ENCODE results near the gene SMIM31.

Gene SMIM31

DNA sequence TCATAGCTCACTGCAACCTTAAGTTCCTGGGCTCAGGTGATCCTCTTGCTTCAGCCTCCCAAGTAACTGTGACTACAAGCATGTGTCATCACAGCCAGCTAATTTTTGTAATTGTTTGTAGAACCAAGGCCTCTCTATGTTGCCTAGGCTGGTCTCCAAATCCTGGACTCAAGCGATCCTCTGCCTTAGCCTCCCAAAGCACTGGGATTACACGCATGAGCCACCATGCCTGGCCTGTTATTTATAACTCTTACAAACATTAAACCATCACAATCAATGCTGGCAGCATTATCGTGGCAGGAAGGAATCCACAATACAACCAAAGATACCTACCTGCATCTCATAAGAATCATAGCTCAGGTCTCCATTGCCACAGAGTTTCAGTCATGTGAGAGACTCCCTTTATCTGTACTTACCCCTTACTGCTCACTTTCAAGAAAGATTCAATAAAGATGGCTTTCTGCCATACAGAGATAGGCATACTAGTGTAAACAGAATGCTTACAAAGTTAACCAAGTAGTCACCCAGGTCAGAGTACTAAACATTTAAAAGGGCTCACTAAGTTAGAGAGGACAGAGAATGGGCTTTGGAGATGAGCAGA is 48.5 kb downstream of the SMIM31 start:
- no peaks in the 10 kb centered on the region for H3K27me3 Mint-ChIP-seq
- no peaks in the 10 kb centered on the region for H3K9me3 Mint-ChIP-seq
- H3K27ac Mint-ChIP-seq, result no peak overlapping the region
- no peaks in the 10 kb centered on the region for H3K4me1 Mint-ChIP-seq (ENCODE audit: low read depth in 2 of 2)
- DNase-seq, result no peak
- H3K36me3 Mint-ChIP-seq (ENCODE audit: insufficient read depth), result no peaks in the 10 kb centered on the region
- no peak overlapping the region for H3K4me3 Mint-ChIP-seq
- no peak for ATAC-seq (replicated peaks)

DNA sequence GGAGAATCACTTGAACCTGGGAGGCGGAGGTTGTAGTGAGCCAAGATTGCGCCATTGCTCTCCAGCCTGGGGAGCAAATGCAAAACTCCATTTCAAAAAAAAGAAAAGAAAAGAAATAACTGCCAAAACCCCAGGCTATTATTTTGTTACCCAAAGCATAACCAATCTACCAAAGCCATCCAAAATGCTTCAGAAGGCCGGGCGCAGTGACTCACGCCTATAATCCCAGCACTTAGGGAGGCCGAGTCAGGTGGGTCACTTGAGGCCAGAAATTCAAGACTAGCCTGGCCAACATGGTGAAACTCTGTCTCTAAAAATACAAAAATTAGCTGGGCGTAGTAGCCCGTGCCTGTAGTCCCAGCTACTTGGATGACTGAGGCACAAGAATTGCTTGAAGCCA is 49.8 kb downstream of the SMIM31 start:
- Mint-ChIP-seq H3K4me1 (ENCODE audit: low read depth in 2 of 2) (no peaks in the 10 kb centered on the region), H3K4me3 (no peak overlapping the region), H3K27me3 (no peaks in the 10 kb centered on the region), H3K9me3 (no peaks in the 10 kb centered on the region), H3K27ac (no peak overlapping the region), H3K36me3 (ENCODE audit: insufficient read depth) (no peaks in the 10 kb centered on the region)
- DNase-seq, result no peak
- ATAC-seq (replicated peaks), result no peak

DNA sequence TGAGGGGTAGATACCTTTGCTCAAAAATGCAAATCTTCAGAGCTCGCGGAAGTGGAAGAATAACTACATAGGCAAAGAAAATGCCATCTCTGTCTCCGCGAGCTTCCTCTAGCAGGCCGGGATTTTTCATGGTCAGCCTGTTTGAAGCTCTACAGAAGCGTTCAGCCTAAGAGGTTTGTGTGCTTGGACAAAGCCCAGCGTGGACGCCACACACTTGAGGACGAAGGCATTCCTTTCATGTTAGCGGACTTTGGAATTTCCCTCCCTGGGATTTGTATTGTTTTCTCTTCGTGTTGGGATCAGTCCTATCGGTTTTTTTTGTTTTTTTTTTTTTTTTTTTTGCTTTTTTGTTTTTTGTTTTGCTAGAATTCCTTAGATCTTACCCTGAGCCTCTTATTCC is 53.7 kb downstream of the SMIM31 start:
- Mint-ChIP-seq H3K27me3 (no peaks in the 10 kb centered on the region), H3K27ac (no peak overlapping the region), H3K4me3 (no peak overlapping the region), H3K36me3 (ENCODE audit: insufficient read depth) (no peaks in the 10 kb centered on the region), H3K4me1 (ENCODE audit: low read depth in 2 of 2) (no peaks in the 10 kb centered on the region), H3K9me3 (no peaks in the 10 kb centered on the region)
- DNase-seq, result no peak
- no peak for ATAC-seq (replicated peaks)

DNA sequence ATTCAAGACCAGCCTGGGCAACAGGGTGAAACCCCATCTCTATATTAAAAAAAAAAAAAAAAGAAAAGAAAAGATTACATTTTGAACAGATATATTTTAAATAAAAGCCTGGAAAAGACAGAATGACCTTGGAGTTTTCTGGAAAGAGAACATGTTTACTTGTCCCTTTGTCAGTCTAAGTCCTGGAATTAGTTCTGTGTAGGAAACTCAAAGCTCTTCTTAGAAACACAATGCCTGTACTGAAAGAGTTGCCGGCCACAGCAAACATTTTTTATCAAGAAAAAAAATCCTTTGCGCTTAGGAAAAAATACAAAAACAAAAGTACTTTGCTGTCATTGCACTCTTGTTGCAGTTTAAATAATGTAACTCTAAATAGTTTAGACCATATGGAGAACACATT is 59.6 kb downstream of the SMIM31 start:
- no peaks in the 10 kb centered on the region for H3K9me3 Mint-ChIP-seq
- H3K4me1 Mint-ChIP-seq (ENCODE audit: low read depth in 2 of 2), result no peaks in the 10 kb centered on the region
- H3K4me3 Mint-ChIP-seq, result no peak overlapping the region
- no peak for ATAC-seq (replicated peaks)
- H3K27me3 Mint-ChIP-seq, result no peaks in the 10 kb centered on the region
- H3K27ac Mint-ChIP-seq, result no peak overlapping the region
- DNase-seq, result no peak
- H3K36me3 Mint-ChIP-seq (ENCODE audit: insufficient read depth), result no peaks in the 10 kb centered on the region

DNA sequence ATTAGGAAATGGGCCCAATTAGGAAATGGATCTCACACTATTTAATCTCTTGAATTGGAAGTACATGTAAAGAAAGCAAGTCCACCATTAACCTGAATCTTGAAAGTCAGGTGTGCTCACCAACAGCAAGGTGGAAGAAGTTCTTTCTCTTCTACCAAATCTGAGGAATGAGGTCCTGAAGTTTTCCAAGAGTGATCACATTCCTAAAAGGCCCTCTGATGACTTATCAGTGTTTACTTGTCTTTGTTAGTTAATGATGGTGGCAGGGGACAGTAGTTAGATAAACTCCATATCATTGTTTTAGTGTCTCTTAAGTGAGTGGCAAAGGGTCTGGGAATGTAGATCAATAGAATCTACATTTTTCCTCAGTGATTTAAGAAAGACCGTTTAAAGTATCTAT is 61.8 kb downstream of the SMIM31 start:
- Mint-ChIP-seq H3K27me3 (no peaks in the 10 kb centered on the region), H3K4me3 (no peak overlapping the region)

DNA sequence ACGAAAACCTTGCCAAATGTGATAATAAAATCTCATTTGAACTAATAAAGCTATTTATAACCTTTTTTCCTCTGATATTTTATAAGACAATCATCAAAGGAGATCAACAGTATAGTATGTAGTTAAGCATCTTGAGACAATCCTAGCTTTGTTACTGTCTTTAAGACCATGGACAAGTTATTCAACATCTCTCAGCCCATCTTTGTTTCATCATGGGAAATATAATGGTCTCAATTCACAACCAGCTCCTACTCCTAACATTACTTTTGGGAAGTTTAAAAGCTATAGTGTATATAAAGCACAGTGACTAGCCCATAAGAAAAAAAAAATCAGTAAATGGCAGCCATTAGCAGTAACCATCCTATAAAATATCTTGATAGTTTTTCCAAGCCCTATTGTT is 65.4 kb downstream of the SMIM31 start:
- Mint-ChIP-seq H3K4me3 (no peak overlapping the region), H3K27ac (no peak overlapping the region), H3K36me3 (ENCODE audit: insufficient read depth) (no peaks in the 10 kb centered on the region), H3K27me3 (peaks cover 0 to 13% of the 10 kb centered on the region in 2 donors), H3K9me3 (no peaks in the 10 kb centered on the region), H3K4me1 (ENCODE audit: low read depth in 2 of 2) (no peaks in the 10 kb centered on the region)
- ATAC-seq (replicated peaks) (no peak), DNase-seq (no peak)

More for the DNA sequence above, 61.8 kb downstream of the SMIM31 start:
- Mint-ChIP-seq H3K4me1 (ENCODE audit: low read depth in 2 of 2) (no peaks in the 10 kb centered on the region), H3K36me3 (ENCODE audit: insufficient read depth) (no peaks in the 10 kb centered on the region), H3K27ac (no peak overlapping the region), H3K9me3 (no peaks in the 10 kb centered on the region)
- ATAC-seq (replicated peaks) (no peak), DNase-seq (no peak)

DNA sequence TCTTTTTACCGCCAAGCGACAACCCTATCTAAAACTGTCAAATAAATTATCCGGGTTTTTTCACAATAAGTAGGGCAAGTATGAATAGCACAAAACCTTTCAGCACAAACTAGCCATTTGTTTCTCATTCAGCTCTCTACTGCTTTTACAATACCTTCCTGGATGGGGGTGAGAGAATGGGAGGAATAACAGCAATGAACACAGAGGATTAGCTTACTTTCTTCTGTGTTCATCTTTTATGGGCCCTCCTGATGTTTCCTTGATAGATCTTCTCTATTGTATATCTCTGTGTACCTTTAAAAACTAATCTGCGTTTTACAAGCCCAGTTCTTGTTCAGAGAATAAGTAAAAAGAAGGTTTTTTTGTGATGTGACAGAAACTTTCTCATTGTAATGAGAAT is 67.8 kb downstream of the SMIM31 start:
- Mint-ChIP-seq H3K4me1 (ENCODE audit: low read depth in 2 of 2) (no peaks in the 10 kb centered on the region), H3K4me3 (no peak overlapping the region)
- no peak for ATAC-seq (replicated peaks)

DNA sequence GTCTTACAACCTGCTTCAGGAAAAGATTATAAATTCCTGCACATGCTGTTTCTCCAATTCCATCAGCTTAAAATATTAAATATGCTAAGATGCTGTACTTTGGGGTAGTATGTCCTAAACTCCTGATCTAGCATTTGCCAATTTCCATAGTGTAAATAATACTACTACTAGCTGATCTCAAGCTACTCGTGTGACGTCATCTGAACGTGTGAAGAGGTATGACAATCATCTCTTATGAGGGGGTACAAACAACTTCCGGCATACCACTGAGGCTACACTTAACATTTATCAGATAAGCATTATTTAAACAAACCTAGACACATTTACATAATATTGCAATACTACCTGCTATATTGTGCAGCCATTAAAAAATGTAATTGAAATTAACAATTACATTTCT is 70.7 kb downstream of the SMIM31 start:
- H3K4me3 Mint-ChIP-seq, result no peak overlapping the region
- H3K4me1 Mint-ChIP-seq (ENCODE audit: low read depth in 2 of 2), result no peaks in the 10 kb centered on the region
- no peak overlapping the region for H3K27ac Mint-ChIP-seq
- no peaks in the 10 kb centered on the region for H3K9me3 Mint-ChIP-seq
- H3K27me3 Mint-ChIP-seq, result peaks cover 0 to 13% of the 10 kb centered on the region in 2 donors
- DNase-seq (no peak), ATAC-seq (replicated peaks) (no peak)
- no peaks in the 10 kb centered on the region for H3K36me3 Mint-ChIP-seq (ENCODE audit: insufficient read depth)

More for the DNA sequence above, 67.8 kb downstream of the SMIM31 start:
- H3K9me3 Mint-ChIP-seq, result no peaks in the 10 kb centered on the region
- H3K36me3 Mint-ChIP-seq (ENCODE audit: insufficient read depth), result no peaks in the 10 kb centered on the region
- H3K27me3 Mint-ChIP-seq, result peaks cover 0 to 13% of the 10 kb centered on the region in 2 donors
- no peak for DNase-seq
- no peak overlapping the region for H3K27ac Mint-ChIP-seq

DNA sequence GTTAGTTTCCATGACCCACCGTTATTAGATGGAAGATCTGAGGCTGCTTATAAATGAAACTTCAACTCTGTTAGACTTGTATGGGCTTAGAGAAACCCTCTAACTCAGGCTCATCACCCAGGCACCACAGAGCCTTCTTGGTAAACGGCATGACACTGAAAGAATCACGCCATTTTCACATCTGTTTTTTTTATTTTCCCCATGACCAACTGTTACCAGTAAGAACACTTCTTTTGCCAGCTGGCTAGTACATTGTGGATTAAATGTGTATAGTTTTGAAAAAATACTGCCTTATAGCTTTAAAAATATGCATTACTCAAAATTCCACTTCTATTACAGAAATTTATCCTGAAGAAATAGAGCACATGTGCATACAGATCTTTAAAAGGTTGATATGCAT is 75.0 kb downstream of the SMIM31 start:
- ATAC-seq (replicated peaks), result no peak
- Mint-ChIP-seq H3K36me3 (ENCODE audit: insufficient read depth) (no peaks in the 10 kb centered on the region), H3K27me3 (no peaks in the 10 kb centered on the region), H3K4me3 (no peak overlapping the region), H3K9me3 (no peaks in the 10 kb centered on the region), H3K4me1 (ENCODE audit: low read depth in 2 of 2) (no peaks in the 10 kb centered on the region), H3K27ac (no peak overlapping the region)
- DNase-seq, result no peak

DNA sequence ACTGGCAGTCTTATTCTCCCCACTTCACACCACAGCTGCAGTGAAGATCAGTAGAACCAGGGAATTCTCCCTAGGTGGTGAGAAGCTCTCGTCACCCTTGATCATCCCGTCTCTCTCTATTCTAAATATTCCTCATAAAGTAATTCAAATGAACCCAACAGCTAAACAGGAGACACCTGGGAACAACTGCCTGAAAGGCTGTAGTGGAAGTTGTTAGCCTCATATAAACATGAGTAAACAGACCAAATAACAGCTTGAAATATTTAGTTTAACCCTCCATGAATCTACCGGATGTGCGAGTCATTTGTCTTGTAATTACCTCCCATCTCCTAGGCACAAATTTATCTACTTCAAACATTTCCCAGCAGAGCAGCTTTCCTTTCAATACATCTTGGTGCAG is 92.6 kb downstream of the SMIM31 start:
- Mint-ChIP-seq H3K27ac (no peak overlapping the region), H3K27me3 (no peaks in the 10 kb centered on the region), H3K36me3 (ENCODE audit: insufficient read depth) (no peaks in the 10 kb centered on the region), H3K4me3 (no peak overlapping the region), H3K9me3 (no peaks in the 10 kb centered on the region), H3K4me1 (ENCODE audit: low read depth in 2 of 2) (no peaks in the 10 kb centered on the region)
- DNase-seq (no peak), ATAC-seq (replicated peaks) (no peak)

DNA sequence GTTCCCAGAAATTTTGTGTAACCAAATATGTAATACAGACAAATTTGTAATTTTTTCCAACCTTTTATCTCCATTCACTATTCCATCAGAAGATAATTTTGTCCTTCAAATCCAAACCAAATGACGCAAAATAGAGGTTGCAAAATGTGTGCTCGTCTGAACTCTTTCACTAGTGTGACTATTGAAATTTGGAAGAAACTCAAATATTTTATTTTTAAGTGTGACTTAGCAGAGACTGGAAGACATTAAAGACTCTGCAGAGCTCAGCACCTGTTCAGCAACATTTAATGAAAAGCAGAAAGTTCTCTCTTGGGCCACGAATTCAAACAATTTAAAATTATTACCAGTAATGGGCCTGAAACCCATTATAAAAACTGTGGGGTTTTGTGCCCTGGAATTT is 93.1 kb downstream of the SMIM31 start:
- no peaks in the 10 kb centered on the region for H3K27me3 Mint-ChIP-seq
- no peak overlapping the region for H3K4me3 Mint-ChIP-seq
- DNase-seq, result no peak
- no peaks in the 10 kb centered on the region for H3K4me1 Mint-ChIP-seq (ENCODE audit: low read depth in 2 of 2)
- no peak for ATAC-seq (replicated peaks)
- H3K27ac Mint-ChIP-seq, result no peak overlapping the region
- H3K9me3 Mint-ChIP-seq, result no peaks in the 10 kb centered on the region
- no peaks in the 10 kb centered on the region for H3K36me3 Mint-ChIP-seq (ENCODE audit: insufficient read depth)

DNA sequence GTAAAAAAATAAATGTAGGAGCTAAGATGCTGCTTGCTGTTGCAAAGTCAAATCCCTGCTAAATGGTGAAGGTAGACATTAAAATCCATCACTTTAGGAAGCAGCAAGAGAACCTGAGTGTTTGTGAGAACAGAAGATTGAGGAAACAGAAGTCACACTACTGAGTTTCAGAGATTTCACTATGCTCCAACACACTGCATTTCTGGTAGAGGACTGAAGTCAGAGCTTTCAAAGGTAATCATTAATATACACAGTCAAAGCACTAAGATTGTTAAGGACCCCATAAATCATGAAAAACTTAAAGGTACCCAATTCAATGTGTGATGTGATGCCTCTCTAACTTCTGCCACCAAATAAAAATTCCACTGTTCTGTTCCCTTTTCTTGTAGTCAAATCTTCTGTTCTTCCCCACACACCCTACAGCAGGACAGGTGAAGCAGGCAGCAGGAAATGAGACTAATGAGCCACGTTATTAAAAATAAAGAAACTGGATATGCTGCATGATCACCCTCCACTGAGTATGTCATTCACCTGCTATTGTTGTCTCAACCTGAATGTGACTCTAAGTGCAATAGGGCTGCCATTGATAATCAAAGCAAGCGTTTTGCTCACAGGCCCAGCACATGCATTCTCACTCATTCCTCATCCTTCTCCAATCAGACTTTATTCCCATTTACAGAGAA is 94.2 kb downstream of the SMIM31 start:
- Mint-ChIP-seq H3K27ac (no peak overlapping the region), H3K4me3 (no peak overlapping the region), H3K4me1 (ENCODE audit: low read depth in 2 of 2) (no peaks in the 10 kb centered on the region), H3K9me3 (peaks cover 0 to 4% of the 10 kb centered on the region in 2 donors), H3K36me3 (ENCODE audit: insufficient read depth) (no peaks in the 10 kb centered on the region), H3K27me3 (no peaks in the 10 kb centered on the region)
- ATAC-seq (replicated peaks), result no peak
- no peak for DNase-seq

Measured in effector memory CD8-positive, alpha-beta T cell (primary cell).